ENCODE results near the gene LHX4. TPM values are rescaled to one million over a fixed set of nuclear protein-coding genes. Genes with fewer than 3 reads are reported as not detected.

Gene LHX4
- total RNA-seq, 1 donor from 2014 or later = 0.03 TPM

GRCh38 chr1:180227861-180228647, 2.0 kb upstream of the LHX4 start:
- DNase-seq (ENCODE audit: low spot score) = no peak

- no peak for DNase-seq (ENCODE audit: low spot score)
Measured at GRCh38 chr1:180228648-180229482, 1.2 kb upstream of the LHX4 start.

DNA sequence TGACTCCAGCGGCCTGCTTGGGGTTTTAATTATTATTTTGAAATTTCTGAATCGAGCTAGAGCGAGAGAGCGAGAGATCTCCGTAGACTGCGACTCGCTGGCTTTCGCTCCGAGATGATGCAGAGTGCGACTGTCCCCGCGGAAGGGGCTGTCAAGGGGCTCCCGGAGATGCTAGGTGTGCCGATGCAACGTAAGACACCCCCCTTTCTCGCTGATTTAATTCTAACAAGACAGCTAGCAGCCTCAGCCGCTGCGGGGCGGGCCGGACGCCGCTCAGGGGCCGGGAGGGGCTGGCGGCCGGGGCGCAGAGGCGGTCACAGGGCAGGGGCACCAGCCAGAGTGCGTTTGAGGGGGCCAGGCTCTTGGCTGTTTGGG, 339 bp downstream of the LHX4 start:
- no peak for DNase-seq (ENCODE audit: low spot score)

- no peak for DNase-seq (ENCODE audit: low spot score)
Measured at GRCh38 chr1:180230791-180231505, 884 bp downstream of the LHX4 start.

- DNase-seq (ENCODE audit: low spot score) = no peak
Measured at GRCh38 chr1:180231506-180231921, 1.4 kb downstream of the LHX4 start.

- no peak for DNase-seq (ENCODE audit: low spot score)
Measured at GRCh38 chr1:180231936-180232335, 1.9 kb downstream of the LHX4 start.

DNA sequence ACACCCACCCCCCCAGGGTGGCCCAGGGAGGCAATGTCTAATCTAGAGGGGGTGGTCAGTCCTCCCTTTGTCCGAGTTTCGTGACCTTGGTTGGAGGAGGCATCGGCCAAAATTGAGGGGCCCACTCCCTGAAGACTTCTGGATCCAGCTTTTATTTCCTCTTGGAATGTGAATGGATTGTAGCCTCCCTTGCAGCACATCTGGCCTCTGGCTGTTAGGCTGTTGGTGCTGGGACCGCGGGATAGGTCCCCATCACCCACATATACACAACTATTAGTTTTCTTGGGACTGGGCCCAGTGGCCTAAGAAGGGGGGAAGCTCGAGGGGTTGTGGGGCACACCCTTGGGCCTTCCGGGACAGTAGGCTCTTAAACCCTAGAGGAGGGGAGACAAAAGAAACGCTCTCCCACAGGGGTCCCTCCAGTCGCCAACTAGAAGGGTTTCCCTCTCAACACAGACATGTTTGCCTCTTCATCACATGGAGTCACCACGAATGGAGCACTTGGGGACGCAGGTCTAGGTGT, 2.5 kb downstream of the LHX4 start:
- DNase-seq (ENCODE audit: low spot score) = no peak

DNA sequence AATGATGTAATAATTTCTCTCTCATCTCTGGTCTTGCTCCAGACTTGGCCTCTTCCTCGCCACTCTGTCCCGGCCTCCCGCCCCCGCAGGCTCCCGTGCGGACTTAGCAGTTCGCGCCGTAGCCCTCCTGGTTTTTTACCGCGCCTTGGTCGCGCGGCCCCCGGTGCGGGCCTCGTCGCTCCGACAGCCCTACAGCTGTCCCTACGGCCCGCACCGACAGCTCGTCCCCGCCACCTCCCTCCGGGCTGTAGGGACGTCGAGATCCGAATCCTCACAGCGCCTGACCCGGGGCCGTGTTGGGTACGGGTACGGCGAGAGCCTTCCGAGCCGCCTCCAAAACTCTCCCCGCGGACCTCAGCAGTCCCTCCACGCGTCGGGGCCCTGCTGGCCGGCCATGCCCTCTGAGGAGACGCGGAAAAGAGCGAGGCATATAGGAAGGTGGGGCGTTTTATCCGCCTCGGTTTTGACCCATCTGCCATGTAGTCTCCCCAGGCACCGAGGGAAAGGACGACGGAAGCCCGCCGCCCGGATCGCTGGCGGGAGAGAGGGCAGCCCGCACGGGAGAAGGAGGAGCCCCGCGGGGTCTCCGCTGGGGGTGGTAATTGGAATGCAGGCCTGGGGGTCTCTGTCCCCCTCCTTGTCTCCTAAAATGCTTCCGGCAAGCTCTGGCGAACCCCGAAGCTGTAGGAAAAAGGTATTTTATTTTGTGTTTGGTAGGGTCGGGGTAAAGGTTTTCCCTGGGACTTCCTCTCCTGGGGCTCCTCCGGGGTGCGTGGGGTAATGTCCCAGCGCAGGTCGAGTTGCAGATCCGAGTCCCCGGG, 3.3 kb downstream of the LHX4 start:
- DNase-seq (ENCODE audit: low spot score) = no peak

DNA sequence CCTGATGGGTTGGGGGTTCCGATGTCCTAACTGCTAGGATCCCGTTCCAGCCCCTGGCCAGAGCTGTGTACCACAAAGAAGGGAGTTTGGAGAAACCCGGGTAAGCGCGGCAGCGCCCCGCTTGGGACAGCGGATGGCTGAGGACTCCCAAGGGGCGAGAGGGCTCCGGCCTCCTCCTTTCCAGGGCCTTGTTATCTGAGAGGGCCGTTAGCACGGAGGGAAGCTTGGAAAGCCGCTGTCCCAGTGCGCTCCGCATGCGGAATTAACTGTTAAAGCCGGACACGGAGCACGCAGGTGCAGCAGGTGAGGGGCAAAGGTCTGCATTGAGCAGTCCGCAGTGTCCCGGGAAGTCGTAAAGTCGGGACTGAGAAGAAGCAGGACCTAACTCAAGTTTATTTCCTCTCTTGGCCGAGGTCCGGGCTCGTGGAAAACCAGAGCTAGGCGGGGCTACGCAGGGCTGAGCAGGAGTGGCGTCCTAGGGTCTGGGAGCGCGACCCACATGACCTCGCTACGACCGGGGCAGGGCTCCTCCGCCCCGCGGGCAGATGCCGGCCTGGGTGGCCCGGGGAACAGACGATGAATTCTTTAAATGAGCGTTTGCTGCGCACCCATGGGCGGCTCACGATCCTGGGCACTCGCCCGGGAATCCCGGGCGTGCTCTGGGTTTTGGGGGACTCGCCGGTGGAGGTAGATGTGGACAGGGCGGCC, 4.5 kb downstream of the LHX4 start:
- no peak for DNase-seq (ENCODE audit: low spot score)

DNA sequence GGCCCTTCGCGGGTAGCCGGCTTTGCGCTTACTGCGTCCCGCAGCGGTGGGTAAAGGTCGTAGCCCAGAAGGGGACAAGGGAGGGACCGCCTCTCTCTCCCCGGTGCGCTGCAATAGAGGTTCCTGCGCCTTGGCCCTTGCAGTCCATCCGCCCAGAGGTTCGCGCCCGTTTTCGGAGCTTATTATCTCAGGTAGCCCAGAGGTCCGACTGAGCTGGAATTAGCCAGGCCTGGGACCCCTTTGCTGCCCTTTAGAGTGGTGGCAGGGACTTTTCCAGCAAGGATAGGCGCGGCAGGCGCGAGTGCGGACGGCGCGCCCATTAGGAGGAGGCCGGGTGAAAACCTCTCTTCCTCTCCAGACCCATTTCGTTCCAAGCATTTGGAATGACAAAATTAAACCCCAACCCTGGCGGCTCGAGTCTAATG, 5.0 kb downstream of the LHX4 start:
- no peak for DNase-seq (ENCODE audit: low spot score)

- no peak for DNase-seq (ENCODE audit: low spot score)
Measured at GRCh38 chr1:180235502-180236239, 5.6 kb downstream of the LHX4 start.

DNA sequence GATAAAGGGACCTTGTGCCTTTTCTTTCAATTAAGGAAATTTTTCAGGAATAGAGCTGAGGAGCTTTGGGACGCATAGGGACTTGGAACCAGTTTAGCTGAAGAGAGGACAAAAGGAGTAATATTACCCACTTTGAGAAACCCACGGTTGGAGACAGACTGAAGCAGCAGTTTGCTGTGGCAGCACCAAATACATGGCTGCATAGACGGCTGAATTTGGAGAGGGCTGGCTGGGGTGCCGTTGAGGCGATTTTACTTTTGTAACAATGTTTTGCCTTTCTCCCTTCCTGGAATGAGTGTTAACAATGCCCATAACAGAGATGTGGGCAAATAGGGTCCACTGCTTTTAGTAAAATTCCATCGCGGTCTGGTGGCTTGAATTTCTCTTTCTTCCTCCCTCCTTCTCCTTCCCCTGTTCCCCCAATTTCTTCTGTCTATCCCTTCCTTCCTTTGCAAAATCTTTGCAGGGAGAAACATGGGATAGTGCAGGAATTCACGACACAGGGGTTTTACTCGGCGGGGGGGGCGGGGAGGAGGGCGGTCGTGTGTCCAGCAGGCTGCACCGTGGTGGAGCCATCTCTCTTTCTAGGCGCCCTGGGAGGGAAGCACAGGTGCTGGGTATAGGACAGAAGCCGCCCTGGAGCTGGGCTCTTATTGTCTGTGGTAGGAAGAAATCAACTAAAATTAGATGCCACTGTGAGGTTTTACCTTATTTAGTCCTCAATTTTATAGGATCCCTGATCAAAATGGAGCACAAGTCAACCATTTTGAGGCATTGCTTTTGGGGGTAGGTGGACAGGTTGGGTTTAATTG, 6.8 kb downstream of the LHX4 start:
- no peak for DNase-seq (ENCODE audit: low spot score)

- DNase-seq (ENCODE audit: low spot score) = no peak
Measured at GRCh38 chr1:180237869-180238476, 7.9 kb downstream of the LHX4 start.

- DNase-seq (ENCODE audit: low spot score) = no peak
Measured at GRCh38 chr1:180238675-180239074, 8.6 kb downstream of the LHX4 start.

GRCh38 chr1:180239145-180240096, 9.4 kb downstream of the LHX4 start:
- no peak for DNase-seq (ENCODE audit: low spot score)

DNA sequence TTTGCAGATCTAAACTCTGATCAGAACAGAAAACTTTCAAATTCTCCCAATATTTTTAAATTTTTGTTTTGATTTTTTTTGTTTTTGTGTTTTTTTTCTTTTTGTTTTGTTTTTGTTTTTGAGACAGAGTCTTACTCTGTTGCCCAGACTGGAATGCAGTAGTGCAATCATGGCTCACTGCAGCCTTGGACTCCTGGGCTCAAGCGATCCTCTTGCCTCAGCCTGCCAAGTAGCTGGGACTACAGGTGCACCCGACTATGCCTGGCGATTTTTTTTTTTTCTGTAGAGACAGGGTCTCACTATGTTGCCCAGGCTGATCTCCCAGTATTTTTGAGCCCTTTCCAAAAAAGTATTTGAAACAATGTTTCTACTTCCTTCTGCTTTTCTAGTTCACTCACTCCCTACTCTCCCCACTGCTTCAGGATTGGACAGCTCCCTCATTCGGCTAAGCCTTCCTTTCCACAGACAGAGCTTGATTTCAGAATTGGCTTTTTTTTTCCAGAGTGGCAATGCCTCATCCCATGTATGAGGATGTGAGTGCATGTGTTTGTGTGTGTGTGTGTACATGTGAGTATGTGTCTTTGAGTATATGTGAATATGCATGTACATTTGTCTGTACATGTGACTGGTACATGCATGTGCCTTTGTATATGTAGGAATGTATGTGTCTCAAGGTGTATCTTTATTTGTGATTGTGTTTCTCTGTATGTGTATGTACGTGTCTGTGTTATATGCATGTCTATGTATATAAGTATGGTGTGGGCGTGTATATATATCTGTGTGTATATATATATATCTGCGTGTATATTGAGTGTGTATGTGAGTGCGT, 11.9 kb downstream of the LHX4 start:
- no peak for DNase-seq (ENCODE audit: low spot score)

Measured in mucosa of gallbladder (tissue), 1 donor.